H54 (cell line): ENCODE results near the gene NF2.

Experiments
- DNase-seq: peaks from one replicate; pipeline ENCODE4 v3.0.0; 2011; ENCODE audit warnings: low spot score, mixed read lengths; ENCODE audit not compliant: insufficient read length
- FAIRE-seq: peaks from 3 replicates; lab custom pipeline; 2011; peaks lifted over from hg19 to GRCh38; lab: Jason Lieb, UNC
- POLR2A ChIP-seq: IDR thresholded peaks from 2 replicates; pipeline ENCODE4 v1.6.1; 2011; ENCODE audit warnings: low read depth, mild to moderate bottlenecking, low read length

NF2 gene

GRCh38 chr22:29609139-29609538, 5.7 kb downstream of the NF2 start:
- FAIRE-seq = no peak
- no peak for TF ChIP-seq POLR2A
- DNase-seq = no peak

GRCh38 chr22:29610780-29611179, 7.3 kb downstream of the NF2 start:
- DNase-seq = no peak
- no peak for FAIRE-seq

GRCh38 chr22:29615705-29616327, 12.4 kb downstream of the NF2 start:
- no peak for DNase-seq
- TF ChIP-seq POLR2A = no peak
- no peak for FAIRE-seq

More at GRCh38 chr22:29610780-29611179, 7.3 kb downstream of the NF2 start:
- TF ChIP-seq POLR2A = no peak

- no peak for DNase-seq
- no peak for FAIRE-seq
- TF ChIP-seq POLR2A = no peak
These were observed 14.6 kb downstream of the NF2 start for GRCh38 chr22:29617922-29618629.

- TF ChIP-seq POLR2A = no peak
- DNase-seq (peak; percentile 14), FAIRE-seq (peak; percentile 68)
These were observed 18.5 kb downstream of the NF2 start for GRCh38 chr22:29621761-29622526.

GRCh38 chr22:29623059-29623458, 19.6 kb downstream of the NF2 start:
- DNase-seq (no peak), FAIRE-seq (no peak)
- TF ChIP-seq POLR2A = no peak

- DNase-seq = no peak
- no peak for FAIRE-seq
- TF ChIP-seq POLR2A = no peak
These were observed 20.2 kb downstream of the NF2 start for GRCh38 chr22:29623553-29624169.

- no peak for FAIRE-seq
- no peak for DNase-seq
- no peak for TF ChIP-seq POLR2A
These were observed 21.8 kb downstream of the NF2 start for GRCh38 chr22:29625090-29625825.

- no peak for TF ChIP-seq POLR2A
- no peak for DNase-seq
- FAIRE-seq = no peak
These were observed 23.2 kb downstream of the NF2 start for GRCh38 chr22:29626497-29627195.

GRCh38 chr22:29627196-29627535, 23.7 kb downstream of the NF2 start:
- FAIRE-seq (no peak), DNase-seq (no peak)
- no peak for TF ChIP-seq POLR2A

- TF ChIP-seq POLR2A = no peak
- FAIRE-seq = no peak
These were observed 25.8 kb downstream of the NF2 start for GRCh38 chr22:29628996-29629902.

GRCh38 chr22:29629903-29630516, 26.6 kb downstream of the NF2 start:
- DNase-seq (no peak), FAIRE-seq (no peak)

More at GRCh38 chr22:29628996-29629902, 25.8 kb downstream of the NF2 start:
- DNase-seq = no peak

More at GRCh38 chr22:29629903-29630516, 26.6 kb downstream of the NF2 start:
- TF ChIP-seq POLR2A = no peak
